Neural crest cell (in vitro differentiated cells): Measurements from ENCODE around the gene ABCB4. TPM values are rescaled to one million over a fixed set of nuclear protein-coding genes. Genes with fewer than 3 reads are reported as not detected.
A peak's percentile ranks its signal among the peaks of the same experiment; 100 is the strongest.

Experiments used
- DNase-seq: peaks from one replicate; pipeline ENCODE4 v3.0.0; 2021; ENCODE audit warnings: low read depth, mixed read lengths, low spot score
- H3K27ac Mint-ChIP-seq: one replicate; pipeline ENCODE4 v1.8.0; 2021; ENCODE audit warnings: mild to moderate bottlenecking, mixed read lengths; ENCODE audit not compliant: unreplicated experiment
- H3K27me3 Mint-ChIP-seq: 2 replicates; pipeline ENCODE4 v1.8.0; 2021; ENCODE audit warnings: low read depth, mild to moderate bottlenecking, mixed read lengths
- H3K36me3 Mint-ChIP-seq: 2 replicates; pipeline ENCODE4 v1.8.0; 2021; ENCODE audit warnings: low read depth, mild to moderate bottlenecking, mixed read lengths
- H3K4me1 Mint-ChIP-seq: 2 replicates; pipeline ENCODE4 v1.8.0; 2021; ENCODE audit warnings: mixed read lengths
- H3K4me3 Mint-ChIP-seq: one replicate; pipeline ENCODE4 v1.8.0; 2021; ENCODE audit warnings: mild to moderate bottlenecking, mixed read lengths
- H3K9me3 Mint-ChIP-seq: 2 replicates; pipeline ENCODE4 v1.8.0; 2021; ENCODE audit warnings: mixed read lengths
- total RNA-seq: library from RNA; stranded (reverse); gene quantifications from 2 replicates; pipeline ENCODE4 v1.2.1, GENCODE V29; 2021
- TF ChIP-seq, protein P1 (sequence below): fragments of 200-600 bp; sonication (generic); conservative IDR thresholded peaks from 2 replicates; pipeline ENCODE4 v1.5.0; 2021; ENCODE audit warnings: antibody characterized with exemption, mild to moderate bottlenecking

ABCB4 gene
- total RNA-seq, 1 donor from 2014 or later = 5.8 TPM

DNA sequence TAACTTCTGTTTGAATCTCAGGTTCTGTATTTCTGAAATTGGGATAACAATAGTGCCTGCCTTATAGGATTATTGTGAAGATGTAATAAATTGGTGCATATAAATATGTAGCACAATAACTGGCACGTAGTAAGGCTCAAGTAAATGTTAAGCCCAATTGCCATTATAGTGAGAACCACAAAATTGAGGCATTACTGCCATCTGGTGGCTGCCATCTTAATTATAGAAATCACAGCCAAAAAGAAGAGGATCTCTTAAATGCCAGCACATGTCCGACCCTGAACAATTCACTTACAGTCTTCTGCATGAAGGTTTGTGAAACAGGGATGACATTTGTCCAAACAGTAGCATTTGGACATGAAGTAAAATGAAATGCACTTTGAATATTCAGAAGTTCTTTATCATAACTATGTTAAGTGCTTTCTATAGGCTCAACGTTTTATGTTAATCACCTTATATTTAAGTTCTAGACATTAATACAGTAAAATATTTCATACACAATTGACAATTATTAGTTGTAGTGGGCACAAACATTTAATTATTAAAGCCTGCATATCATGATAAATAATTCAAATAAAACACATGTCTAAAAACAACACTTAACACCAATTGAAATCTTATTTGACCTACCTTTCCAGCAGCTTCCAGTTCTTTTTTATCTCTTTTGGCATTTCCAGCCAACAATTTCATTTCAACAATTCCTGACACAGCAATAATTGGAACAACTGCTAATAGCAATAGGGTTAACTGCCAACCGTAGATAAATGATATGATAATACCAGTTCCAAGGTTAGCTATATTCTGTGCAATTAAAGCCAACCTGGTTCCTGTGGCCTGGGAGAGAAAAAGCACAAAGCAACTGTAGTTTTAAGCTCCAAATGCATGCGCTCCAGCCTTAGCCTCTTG is 58.5 kb downstream of the ABCB4 start:
- Mint-ChIP-seq H3K9me3 (no peaks in the 10 kb centered on the region), H3K4me1 (peaks cover 22% of the 10 kb centered on the region), H3K4me3 (no peak overlapping the region), H3K27me3 (no peaks in the 10 kb centered on the region), H3K36me3 (peaks cover 8% of the 10 kb centered on the region), H3K27ac (no peak overlapping the region)
- peak; percentile 79 for DNase-seq
- TF ChIP-seq, protein P1, sequence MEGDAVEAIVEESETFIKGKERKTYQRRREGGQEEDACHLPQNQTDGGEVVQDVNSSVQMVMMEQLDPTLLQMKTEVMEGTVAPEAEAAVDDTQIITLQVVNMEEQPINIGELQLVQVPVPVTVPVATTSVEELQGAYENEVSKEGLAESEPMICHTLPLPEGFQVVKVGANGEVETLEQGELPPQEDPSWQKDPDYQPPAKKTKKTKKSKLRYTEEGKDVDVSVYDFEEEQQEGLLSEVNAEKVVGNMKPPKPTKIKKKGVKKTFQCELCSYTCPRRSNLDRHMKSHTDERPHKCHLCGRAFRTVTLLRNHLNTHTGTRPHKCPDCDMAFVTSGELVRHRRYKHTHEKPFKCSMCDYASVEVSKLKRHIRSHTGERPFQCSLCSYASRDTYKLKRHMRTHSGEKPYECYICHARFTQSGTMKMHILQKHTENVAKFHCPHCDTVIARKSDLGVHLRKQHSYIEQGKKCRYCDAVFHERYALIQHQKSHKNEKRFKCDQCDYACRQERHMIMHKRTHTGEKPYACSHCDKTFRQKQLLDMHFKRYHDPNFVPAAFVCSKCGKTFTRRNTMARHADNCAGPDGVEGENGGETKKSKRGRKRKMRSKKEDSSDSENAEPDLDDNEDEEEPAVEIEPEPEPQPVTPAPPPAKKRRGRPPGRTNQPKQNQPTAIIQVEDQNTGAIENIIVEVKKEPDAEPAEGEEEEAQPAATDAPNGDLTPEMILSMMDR = peak; percentile 86

DNA sequence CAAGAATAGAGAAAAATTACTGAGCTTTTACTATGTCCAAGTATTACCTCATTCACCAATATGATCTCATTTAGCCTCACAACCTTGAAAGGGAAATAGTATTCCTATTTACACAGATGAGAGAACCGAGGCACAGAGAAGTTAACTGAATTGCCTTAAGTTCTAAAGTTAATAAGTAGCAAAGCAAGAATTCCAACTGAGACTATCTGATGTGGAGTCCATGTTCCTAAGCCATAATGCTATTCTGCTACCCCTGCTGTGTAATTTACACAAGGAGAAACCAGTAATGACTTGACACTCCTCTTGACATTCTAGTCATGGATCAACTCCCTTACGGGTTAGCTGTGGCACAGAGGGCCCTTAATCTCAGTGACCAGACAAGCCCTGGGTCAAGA is 60.7 kb downstream of the ABCB4 start:
- H3K4me3 Mint-ChIP-seq = no peak overlapping the region
- DNase-seq = no peak
- no peaks in the 10 kb centered on the region for H3K27me3 Mint-ChIP-seq
- H3K36me3 Mint-ChIP-seq = peaks cover 4% of the 10 kb centered on the region
- peaks cover 22% of the 10 kb centered on the region for H3K4me1 Mint-ChIP-seq
- TF ChIP-seq, protein P1 = no peak
- H3K9me3 Mint-ChIP-seq = no peaks in the 10 kb centered on the region
- no peak overlapping the region for H3K27ac Mint-ChIP-seq

DNA sequence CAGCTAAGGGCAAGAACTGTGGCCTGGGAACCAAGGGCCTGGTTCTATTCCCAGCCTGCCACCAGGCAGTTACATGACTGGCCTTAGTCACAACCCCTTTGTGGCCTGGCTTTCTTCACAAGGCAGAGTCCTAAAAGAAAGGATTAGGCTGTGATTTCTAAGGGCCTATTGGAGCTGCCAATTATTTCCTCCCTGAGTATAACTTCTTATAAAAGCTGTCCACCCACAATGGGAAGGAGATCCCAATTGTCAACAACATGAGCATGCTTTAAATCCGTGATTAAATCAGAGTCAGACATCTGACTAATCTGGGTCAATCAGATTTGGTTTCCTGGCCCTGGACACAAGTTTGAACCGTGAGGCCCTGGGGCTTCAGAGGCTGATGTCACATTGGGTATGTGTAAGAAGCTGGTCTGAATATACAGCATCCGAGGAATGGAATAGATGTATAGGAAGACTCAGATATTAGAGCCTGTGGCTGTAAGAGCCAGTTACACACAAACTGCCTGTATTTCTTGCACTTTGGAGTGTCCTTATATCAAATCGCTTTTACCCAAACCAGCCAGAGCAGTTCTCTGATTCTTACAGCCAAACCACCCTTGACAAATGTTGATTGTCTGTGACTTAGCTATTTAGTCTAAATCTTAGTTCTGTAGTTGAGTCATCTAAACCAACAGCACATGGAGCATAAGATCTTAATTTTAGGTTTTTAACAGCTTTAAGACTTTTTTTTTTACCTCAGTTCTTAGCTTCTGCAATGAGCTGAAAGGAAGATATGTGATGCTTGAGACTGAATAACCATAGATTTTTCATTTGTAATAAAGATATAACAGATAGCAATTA is 61.3 kb downstream of the ABCB4 start:
- peak overlapping the region; percentile 28 for H3K27ac Mint-ChIP-seq
- TF ChIP-seq, protein P1 = no peak
- H3K27me3 Mint-ChIP-seq = no peaks in the 10 kb centered on the region

DNA sequence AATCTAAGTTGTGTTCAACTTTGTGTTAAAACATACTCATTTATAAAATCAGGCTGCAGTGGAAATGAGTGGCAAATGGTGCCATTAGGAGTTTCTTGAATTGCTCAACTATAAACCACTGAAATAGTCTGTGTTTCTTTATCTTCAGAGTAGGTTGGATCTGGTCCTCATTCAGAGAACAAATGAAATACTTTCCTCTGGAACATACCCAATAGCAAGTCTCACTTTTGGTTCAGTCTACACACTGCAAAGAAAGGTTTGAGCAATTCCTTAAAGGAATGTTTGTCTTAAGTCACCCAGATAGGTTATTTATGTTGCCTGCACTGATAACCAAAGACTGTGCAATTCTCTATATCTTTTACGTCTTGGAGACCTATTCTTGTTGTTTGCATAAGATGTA is 62.5 kb downstream of the ABCB4 start:
- no peaks in the 10 kb centered on the region for H3K9me3 Mint-ChIP-seq
- H3K27ac Mint-ChIP-seq = no peak overlapping the region
- H3K36me3 Mint-ChIP-seq = no peaks in the 10 kb centered on the region
- TF ChIP-seq, protein P1 = no peak
- no peaks in the 10 kb centered on the region for H3K27me3 Mint-ChIP-seq
- peaks cover 22% of the 10 kb centered on the region for H3K4me1 Mint-ChIP-seq
- DNase-seq = no peak
- H3K4me3 Mint-ChIP-seq = no peak overlapping the region

More for the DNA sequence above, 61.3 kb downstream of the ABCB4 start:
- Mint-ChIP-seq H3K4me3 (no peak overlapping the region), H3K9me3 (no peaks in the 10 kb centered on the region), H3K36me3 (no peaks in the 10 kb centered on the region), H3K4me1 (peaks cover 22% of the 10 kb centered on the region)
- no peak for DNase-seq

GRCh38 chr7:87411186-87411585 is 64.3 kb downstream of the ABCB4 start:
- no peak for DNase-seq
- H3K4me1 Mint-ChIP-seq = peaks cover 17% of the 10 kb centered on the region
- H3K27ac Mint-ChIP-seq = no peak overlapping the region
- H3K9me3 Mint-ChIP-seq = peaks cover 2% of the 10 kb centered on the region
- peaks cover 6% of the 10 kb centered on the region for H3K36me3 Mint-ChIP-seq
- no peak overlapping the region for H3K4me3 Mint-ChIP-seq
- TF ChIP-seq, protein P1 = no peak
- no peaks in the 10 kb centered on the region for H3K27me3 Mint-ChIP-seq
